NCI-H2196 (cell line): Measurements from ENCODE around the gene DOCK8.

Experiments used
- DNase-seq: peaks from one replicate; lab custom pipeline; 2025; ENCODE audit not compliant: unreplicated experiment; lab: John Stamatoyannopoulos, UW

The DOCK8 gene

GRCh38 chr9:306907-307306, 92.2 kb downstream of the DOCK8 start:
- no peak for DNase-seq

GRCh38 chr9:311841-312240, 97.2 kb downstream of the DOCK8 start:
- no peak for DNase-seq

DNA sequence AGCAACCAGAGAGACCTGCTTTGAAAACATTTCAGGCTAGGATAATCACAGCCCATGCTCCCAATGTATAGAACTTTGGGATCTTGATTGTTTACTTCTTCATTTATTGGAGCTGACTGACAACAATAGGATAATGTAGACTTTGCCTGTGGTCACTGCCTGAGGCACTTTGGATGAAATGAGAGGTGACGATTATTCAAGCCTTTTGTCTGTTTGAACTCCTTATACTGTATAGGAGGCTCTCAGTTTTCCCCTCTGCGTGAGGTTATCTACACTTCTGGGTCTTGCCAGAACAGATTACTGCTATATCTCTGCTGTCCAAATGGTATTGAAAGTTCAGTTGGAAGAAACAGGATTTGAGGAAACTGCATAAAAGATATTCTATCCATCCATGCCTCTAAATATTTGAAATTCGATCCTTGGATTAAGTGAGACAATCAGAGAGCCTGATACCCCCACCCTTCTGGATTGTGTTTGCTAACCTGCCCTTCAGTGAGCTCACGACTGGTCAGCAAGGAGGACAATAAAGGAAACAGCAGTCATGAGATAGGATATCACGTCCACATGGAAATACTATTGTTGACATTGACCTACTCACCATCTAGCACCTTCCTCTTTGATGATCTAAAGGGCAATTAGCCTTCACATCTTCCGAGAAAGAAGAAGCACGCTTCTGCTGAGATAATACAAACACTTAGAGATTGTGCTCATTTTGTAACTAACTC, 98.1 kb downstream of the DOCK8 start:
- DNase-seq, result no peak

DNA sequence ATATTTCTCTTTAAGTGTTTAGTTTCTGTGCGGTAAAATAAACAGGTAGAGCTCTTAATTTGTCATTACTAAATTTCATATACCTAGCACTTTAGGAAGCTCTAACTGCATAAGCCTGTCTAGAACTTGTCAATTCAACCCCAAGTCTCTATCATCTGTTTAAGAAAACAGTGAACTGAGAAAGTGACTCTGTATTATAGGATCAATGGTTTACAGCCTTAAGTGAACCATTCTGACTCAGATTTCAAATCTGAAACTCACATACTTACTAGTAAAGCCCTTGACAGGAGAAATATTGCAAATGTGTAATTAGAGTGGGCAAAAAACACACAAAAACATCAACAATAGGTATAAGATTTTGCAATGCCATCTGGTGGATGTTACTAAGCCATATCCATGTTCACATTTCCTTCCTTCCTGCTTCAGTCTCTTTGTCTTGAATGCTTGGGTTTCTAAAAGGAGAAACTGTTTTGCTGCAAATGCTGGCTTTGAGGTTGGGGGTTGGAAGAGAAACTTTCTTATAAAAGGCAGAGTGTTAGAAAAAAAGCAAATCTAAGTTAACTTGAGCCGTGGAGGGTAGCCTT, 101.8 kb downstream of the DOCK8 start:
- no peak for DNase-seq

GRCh38 chr9:318646-319045, 104.0 kb downstream of the DOCK8 start:
- DNase-seq, result peak; percentile 81

DNA sequence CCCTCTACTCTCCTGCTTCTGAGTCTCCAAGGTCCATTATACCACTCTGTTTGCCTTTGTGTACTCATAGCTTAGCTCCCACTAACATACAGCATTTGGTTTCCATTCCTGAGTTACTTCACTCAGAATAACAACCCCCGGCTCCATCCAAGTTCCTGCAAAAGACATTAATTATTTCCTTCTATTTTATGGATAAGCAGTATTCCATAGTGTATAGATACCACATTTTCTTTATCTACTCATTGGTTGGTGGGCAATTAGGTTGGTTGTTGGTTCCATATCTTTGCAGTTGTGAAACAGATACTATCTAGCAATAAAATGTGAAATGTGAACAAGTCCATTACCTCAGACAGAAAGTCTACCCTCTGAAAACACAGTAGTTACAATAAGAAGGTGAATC, 110.3 kb downstream of the DOCK8 start:
- DNase-seq, result no peak

- no peak for DNase-seq
Measured at GRCh38 chr9:326667-327066, 112.0 kb downstream of the DOCK8 start.

DNA sequence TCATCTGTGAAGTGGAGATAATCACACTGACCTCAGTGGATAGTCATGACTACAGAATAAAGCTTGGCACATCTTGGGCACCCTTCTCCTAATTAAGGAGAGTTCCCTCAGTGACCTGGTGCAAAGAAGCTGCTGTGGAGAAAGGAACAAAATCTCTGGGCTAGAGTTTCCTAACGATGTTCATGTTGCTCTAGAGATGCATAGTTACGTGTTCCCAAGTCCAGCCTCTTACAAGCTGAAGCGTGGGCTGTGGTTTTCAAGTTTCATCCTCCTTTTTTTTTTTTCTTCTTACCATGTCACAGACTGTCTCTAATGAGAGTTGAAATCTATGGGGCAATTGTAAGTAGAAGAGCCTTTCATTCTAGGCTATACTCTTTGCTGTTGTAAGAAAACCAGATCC, 113.8 kb downstream of the DOCK8 start:
- no peak for DNase-seq

- DNase-seq, result no peak
Measured at GRCh38 chr9:331197-331596, 116.5 kb downstream of the DOCK8 start.

- no peak for DNase-seq
Measured at GRCh38 chr9:335373-335772, 120.7 kb downstream of the DOCK8 start.

GRCh38 chr9:336039-336438, 121.4 kb downstream of the DOCK8 start:
- DNase-seq, result no peak

GRCh38 chr9:338602-339001, 123.9 kb downstream of the DOCK8 start:
- no peak for DNase-seq

DNA sequence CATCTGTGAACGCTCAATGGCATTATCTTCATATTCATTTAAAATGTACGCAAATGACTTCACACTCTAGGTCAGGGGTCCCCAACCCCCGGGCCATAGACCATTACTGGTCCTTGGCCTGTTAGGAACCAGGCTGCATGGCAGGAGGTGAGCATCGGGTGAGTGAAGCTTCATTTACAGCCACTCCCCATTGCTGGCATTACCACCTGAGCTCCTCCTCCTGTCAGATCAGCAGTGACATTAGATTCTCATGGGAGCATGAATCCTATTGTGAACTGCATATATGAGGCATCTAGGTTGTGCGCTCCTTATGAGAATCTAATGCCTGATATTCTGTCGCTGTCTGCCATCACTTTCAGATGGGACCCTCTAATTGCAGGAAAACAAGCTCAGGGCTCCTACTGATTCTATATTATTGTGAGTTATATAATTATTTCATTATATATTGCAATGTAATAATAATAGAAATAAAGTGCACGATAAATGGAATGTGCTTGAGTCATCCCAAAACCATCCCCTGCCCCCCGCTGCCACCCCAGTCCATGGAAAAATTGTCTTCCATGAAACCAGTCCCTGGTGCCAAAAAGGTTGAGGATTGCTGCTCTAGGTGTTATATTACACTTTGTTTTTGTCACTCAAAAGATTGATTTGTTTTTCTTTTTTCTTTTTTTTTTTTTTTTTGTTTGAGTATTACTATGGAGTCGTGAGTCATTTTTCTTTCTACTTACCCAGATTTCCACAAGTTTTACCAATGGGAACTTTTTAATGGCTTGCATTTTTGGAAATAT, 127.2 kb downstream of the DOCK8 start:
- no peak for DNase-seq

DNA sequence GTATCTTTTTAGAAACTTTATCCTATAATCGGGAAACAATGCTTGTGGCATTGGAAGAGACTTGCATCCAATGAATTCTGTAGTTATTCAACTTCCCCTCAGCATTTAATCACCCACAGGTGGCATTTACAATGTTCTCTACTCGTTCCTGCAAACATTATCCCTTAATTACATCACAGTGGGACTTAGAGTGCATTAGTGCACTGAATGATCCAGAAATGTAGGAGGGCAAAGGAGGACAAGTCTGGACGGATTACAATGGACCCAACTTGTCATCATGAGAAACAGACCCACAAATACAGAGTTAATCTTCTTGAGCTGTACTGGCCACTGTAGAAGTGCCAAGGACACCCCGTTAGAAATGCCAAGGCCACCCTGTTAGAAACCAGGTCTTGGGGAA, 129.1 kb downstream of the DOCK8 start:
- no peak for DNase-seq

- no peak for DNase-seq
Measured at GRCh38 chr9:346111-346571, 131.5 kb downstream of the DOCK8 start.

DNA sequence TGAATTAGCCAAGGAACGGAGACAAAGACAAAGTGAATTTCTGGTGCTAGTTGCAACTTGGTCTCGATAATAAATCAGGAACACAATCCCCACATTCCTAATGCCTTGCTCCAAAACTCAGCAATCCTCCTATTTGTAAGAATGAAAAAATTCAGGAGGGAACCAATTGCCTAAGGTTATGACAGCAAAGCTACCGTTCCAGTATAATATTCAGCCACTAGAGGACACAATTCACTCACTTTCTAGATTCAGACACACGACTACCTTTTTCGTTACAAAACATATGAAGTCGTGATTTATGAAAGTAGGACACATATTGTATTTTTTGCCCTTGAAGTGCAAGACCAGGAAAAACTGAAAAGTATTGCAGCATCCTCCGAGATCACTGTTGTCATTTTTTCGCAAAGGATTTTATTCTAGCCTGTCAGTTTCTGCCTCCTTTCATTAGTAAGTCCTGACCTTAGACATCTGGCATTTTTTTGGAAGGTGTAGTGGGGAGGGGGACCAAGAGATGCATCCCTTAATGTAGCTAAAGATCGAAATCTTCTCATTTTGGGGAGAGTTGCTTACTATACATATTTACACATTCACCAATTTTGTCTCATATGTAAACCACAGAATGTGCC, 133.1 kb downstream of the DOCK8 start:
- DNase-seq, result peak; percentile 83

GRCh38 chr9:350384-350783, 135.7 kb downstream of the DOCK8 start:
- no peak for DNase-seq

- DNase-seq, result no peak
Measured at GRCh38 chr9:351916-352315, 137.3 kb downstream of the DOCK8 start.

- DNase-seq, result no peak
Measured at GRCh38 chr9:353077-353476, 138.4 kb downstream of the DOCK8 start.

- DNase-seq, result no peak
Measured at GRCh38 chr9:354453-354852, 139.8 kb downstream of the DOCK8 start.

- DNase-seq, result no peak
Measured at GRCh38 chr9:357560-357959, 142.9 kb downstream of the DOCK8 start.
